ENCODE results near the gene HS2ST1. TPM values are rescaled to one million over a fixed set of nuclear protein-coding genes. Genes with fewer than 3 reads are reported as not detected.

Gene HS2ST1
- total RNA-seq, 1 experiment from 2014 or later = 57.2 TPM

DNA sequence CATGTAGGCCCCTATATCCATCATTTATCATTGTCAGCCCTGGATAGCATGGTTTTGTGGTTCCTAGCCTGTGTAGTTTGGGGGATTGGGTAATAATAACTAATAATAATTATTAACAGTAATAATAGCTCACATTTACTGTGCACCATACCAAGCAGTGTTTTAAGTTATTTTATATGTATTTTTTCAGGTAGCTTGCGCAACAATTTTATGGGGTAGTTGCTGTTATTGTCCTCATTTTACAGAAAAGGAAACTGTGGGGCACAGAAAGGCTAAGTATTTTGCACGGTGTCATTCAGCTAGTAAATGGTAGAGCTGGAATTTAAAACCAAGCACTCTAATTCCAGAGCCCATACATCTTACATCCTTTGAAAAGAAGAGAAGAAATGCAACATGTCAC is 179.8 kb downstream of the HS2ST1 start:
- CTCF ChIA-PET = no interaction called here
- Histone ChIP-seq H3K4me1 (no peaks in the 10 kb centered on the region), H3K4me3 (ENCODE audit: low read depth, low read length) (no peak overlapping the region), H3K27me3 (replicated peaks; ENCODE audit: control insufficient read depth, insufficient read depth, low read length) (no peaks in the 10 kb centered on the region), H3K36me3 (ENCODE audit: control insufficient read depth, insufficient read depth, low read length) (no peaks in the 10 kb centered on the region), H3K9me3 (no peaks in the 10 kb centered on the region)
- H3K4me1 Mint-ChIP-seq (ENCODE audit: low read depth, unreplicated experiment) = no peaks in the 10 kb centered on the region
- H3K36me3 Mint-ChIP-seq (ENCODE audit: insufficient read depth, unreplicated experiment) = peaks cover 13% of the 10 kb centered on the region
- no peak overlapping the region for H3K4me3 Mint-ChIP-seq (ENCODE audit: unreplicated experiment)
- intact Hi-C loops (cut with micrococcal nuclease; ENCODE audit: unreplicated experiment) = no loop called here
- POLR2A ChIA-PET = no interaction called here
- BruUV-seq (replicated peaks) = no TSS peak
- no peaks in the 10 kb centered on the region for H3K27me3 Mint-ChIP-seq (ENCODE audit: insufficient read depth, unreplicated experiment)
- no peak for TF ChIP-seq CTCF (IDR thresholded peaks at IDR 0.05; ENCODE audit: insufficient read depth in 1 of 2, low read depth in 1 of 2, low read length in 1 of 2, severe bottlenecking in 1 of 2, unreplicated experiment in 1 of 2)
- DNase-seq = no peak
- H3K9me3 Mint-ChIP-seq (ENCODE audit: unreplicated experiment) = no peaks in the 10 kb centered on the region
- no peak overlapping the region for H3K27ac Mint-ChIP-seq (ENCODE audit: unreplicated experiment)

- Mint-ChIP-seq H3K27ac (ENCODE audit: unreplicated experiment) (no peak overlapping the region), H3K4me3 (ENCODE audit: unreplicated experiment) (no peak overlapping the region), H3K9me3 (ENCODE audit: unreplicated experiment) (no peaks in the 10 kb centered on the region), H3K4me1 (ENCODE audit: low read depth, unreplicated experiment) (no peaks in the 10 kb centered on the region), H3K27me3 (ENCODE audit: insufficient read depth, unreplicated experiment) (no peaks in the 10 kb centered on the region), H3K36me3 (ENCODE audit: insufficient read depth, unreplicated experiment) (peaks cover 25% of the 10 kb centered on the region)
- ChIA-PET CTCF (no interaction called here), POLR2A (no interaction called here)
- H3K4me3 ChIP-seq (ENCODE audit: low read depth, low read length) = no peak overlapping the region
- no peaks in the 10 kb centered on the region for H3K9me3 ChIP-seq
- intact Hi-C loops (cut with micrococcal nuclease; ENCODE audit: unreplicated experiment) = no loop called here
- no peaks in the 10 kb centered on the region for H3K27me3 ChIP-seq (replicated peaks; ENCODE audit: control insufficient read depth, insufficient read depth, low read length)
- BruUV-seq (replicated peaks) = no TSS peak
- TF ChIP-seq CTCF (IDR thresholded peaks at IDR 0.05; ENCODE audit: insufficient read depth in 1 of 2, low read depth in 1 of 2, low read length in 1 of 2, severe bottlenecking in 1 of 2, unreplicated experiment in 1 of 2) = no peak
- H3K36me3 ChIP-seq (ENCODE audit: control insufficient read depth, insufficient read depth, low read length) = no peaks in the 10 kb centered on the region
- H3K4me1 ChIP-seq = no peaks in the 10 kb centered on the region
- no peak for DNase-seq
These were observed 185.8 kb downstream of the HS2ST1 start for GRCh38 chr1:87100271-87100670.

- intact Hi-C loops (cut with micrococcal nuclease; ENCODE audit: unreplicated experiment) = no loop called here
- CTCF ChIA-PET = no interaction called here
- Histone ChIP-seq H3K27me3 (replicated peaks; ENCODE audit: control insufficient read depth, insufficient read depth, low read length) (no peaks in the 10 kb centered on the region), H3K4me1 (no peaks in the 10 kb centered on the region), H3K4me3 (ENCODE audit: low read depth, low read length) (no peak overlapping the region), H3K9me3 (no peaks in the 10 kb centered on the region), H3K36me3 (ENCODE audit: control insufficient read depth, insufficient read depth, low read length) (no peaks in the 10 kb centered on the region)
- no peak for TF ChIP-seq CTCF (IDR thresholded peaks at IDR 0.05; ENCODE audit: insufficient read depth in 1 of 2, low read depth in 1 of 2, low read length in 1 of 2, severe bottlenecking in 1 of 2, unreplicated experiment in 1 of 2)
- no TSS peak for BruUV-seq (replicated peaks)
- Mint-ChIP-seq H3K27ac (ENCODE audit: unreplicated experiment) (no peak overlapping the region), H3K27me3 (ENCODE audit: insufficient read depth, unreplicated experiment) (no peaks in the 10 kb centered on the region), H3K9me3 (ENCODE audit: unreplicated experiment) (no peaks in the 10 kb centered on the region), H3K4me3 (ENCODE audit: unreplicated experiment) (no peak overlapping the region), H3K36me3 (ENCODE audit: insufficient read depth, unreplicated experiment) (peaks cover 17% of the 10 kb centered on the region), H3K4me1 (ENCODE audit: low read depth, unreplicated experiment) (no peaks in the 10 kb centered on the region)
- DNase-seq = no peak
- POLR2A ChIA-PET = no interaction called here
These were observed 188.6 kb downstream of the HS2ST1 start for GRCh38 chr1:87103074-87103473.

All from Caco-2 (cell line).